ACC112 (cell line): ENCODE results near the gene MXRA8.

Source experiments
- H2AFZ ChIP-seq: fragments of 200-600 bp; sonication (generic); one replicate; pipeline ENCODE4 v1.6.0; 2017; ENCODE audit warnings: antibody characterized with exemption, low read length; ENCODE audit not compliant: unreplicated experiment
- H3K27ac ChIP-seq: fragments of 200-600 bp; sonication (generic); 2 replicates; pipeline ENCODE4 v1.5.1; 2014; ENCODE audit warnings: low read depth, mild to moderate bottlenecking, antibody characterized with exemption, low read length, moderate library complexity
- H3K27me3 ChIP-seq: fragments of 200-600 bp; sonication (generic); 2 replicates; pipeline ENCODE4 v1.6.1; 2014; ENCODE audit warnings: mild to moderate bottlenecking, antibody characterized with exemption, low read length, moderate library complexity, mixed read lengths; ENCODE audit not compliant: insufficient read depth
- H3K36me3 ChIP-seq: fragments of 200-600 bp; sonication (generic); 2 replicates; pipeline ENCODE4 v1.6.1; 2016; ENCODE audit warnings: mild to moderate bottlenecking, antibody characterized with exemption, low read length, moderate library complexity, mixed read lengths; ENCODE audit not compliant: insufficient read depth
- H3K4me1 ChIP-seq: fragments of 200-600 bp; sonication (generic); one replicate; pipeline ENCODE4 v1.6.1; 2016; ENCODE audit warnings: low read length, mixed read lengths; ENCODE audit not compliant: insufficient read depth, unreplicated experiment, control insufficient read depth
- H3K4me3 ChIP-seq: fragments of 200-600 bp; sonication (generic); 2 replicates; pipeline ENCODE4 v1.5.1; 2014; ENCODE audit warnings: mild to moderate bottlenecking, low read depth, low read length
- H3K79me2 ChIP-seq: fragments of 200-600 bp; sonication (generic); one replicate; pipeline ENCODE4 v1.6.0; 2016; ENCODE audit warnings: low read length; ENCODE audit not compliant: control insufficient read depth, unreplicated experiment, insufficient read depth

Gene MXRA8

DNA sequence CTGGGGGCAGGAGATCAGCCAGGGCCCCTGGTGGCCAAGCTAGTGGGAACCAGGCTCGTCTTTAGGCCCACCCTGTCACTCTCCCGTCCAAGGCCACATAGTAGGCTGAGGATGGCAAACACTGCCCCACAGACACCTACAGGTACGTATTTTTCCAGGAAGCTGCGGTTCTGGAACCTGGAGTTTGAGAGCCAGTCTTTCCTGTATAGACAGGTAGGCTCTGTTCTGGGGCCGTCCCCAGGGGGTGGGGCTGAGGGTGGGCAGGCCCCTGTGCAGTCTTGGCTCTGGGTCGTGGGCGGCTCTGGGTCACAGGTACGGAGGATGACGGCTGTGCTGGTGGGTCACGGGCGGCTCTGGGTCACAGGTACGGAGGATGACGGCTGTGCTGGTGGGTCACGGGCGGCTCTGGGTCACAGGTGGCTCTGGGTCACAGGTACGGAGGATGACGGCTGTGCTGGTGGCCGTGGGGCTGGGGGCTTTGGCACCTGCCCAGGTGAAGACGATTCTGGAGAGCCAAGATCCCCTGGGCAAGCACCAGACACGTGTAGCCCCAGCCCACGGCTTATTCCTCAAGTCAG, 47.8 kb downstream of the MXRA8 start:
- no peak overlapping the region for H3K27ac ChIP-seq
- H3K27me3 ChIP-seq: no peaks in the 10 kb centered on the region
- H2AFZ ChIP-seq: no peak overlapping the region
- H3K36me3 ChIP-seq: peaks cover 14% of the 10 kb centered on the region; the same call in 1 of the 2 replicates
- H3K4me3 ChIP-seq: no peak overlapping the region; the same call in 1 of the 2 replicates
- peaks cover 25% of the 10 kb centered on the region for H3K4me1 ChIP-seq
- peaks cover 34% of the 10 kb centered on the region for H3K79me2 ChIP-seq

DNA sequence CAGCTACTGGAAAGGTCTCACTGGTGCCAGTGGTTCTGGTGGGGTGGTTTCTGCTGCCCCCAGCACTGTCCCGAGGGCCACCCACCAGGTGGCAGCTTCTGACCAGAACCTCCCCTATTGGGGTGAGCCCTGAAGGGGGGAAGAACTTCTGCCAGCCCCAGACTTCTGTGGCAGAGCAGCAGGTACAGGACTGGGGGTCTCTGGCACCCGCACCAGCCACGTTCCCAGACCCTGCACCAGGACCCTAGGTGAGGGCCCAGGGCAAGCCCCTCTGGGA, 48.3 kb downstream of the MXRA8 start:
- peaks cover 11% of the 10 kb centered on the region; the same call in 1 of the 2 replicates for H3K36me3 ChIP-seq
- H3K27me3 ChIP-seq: no peaks in the 10 kb centered on the region
- H3K4me1 ChIP-seq: peaks cover 30% of the 10 kb centered on the region
- peak overlapping the region; percentile 92; the same call in 1 of the 2 replicates for H3K4me3 ChIP-seq
- peaks cover 30% of the 10 kb centered on the region for H3K79me2 ChIP-seq
- H3K27ac ChIP-seq: no peak overlapping the region
- no peak overlapping the region for H2AFZ ChIP-seq

DNA sequence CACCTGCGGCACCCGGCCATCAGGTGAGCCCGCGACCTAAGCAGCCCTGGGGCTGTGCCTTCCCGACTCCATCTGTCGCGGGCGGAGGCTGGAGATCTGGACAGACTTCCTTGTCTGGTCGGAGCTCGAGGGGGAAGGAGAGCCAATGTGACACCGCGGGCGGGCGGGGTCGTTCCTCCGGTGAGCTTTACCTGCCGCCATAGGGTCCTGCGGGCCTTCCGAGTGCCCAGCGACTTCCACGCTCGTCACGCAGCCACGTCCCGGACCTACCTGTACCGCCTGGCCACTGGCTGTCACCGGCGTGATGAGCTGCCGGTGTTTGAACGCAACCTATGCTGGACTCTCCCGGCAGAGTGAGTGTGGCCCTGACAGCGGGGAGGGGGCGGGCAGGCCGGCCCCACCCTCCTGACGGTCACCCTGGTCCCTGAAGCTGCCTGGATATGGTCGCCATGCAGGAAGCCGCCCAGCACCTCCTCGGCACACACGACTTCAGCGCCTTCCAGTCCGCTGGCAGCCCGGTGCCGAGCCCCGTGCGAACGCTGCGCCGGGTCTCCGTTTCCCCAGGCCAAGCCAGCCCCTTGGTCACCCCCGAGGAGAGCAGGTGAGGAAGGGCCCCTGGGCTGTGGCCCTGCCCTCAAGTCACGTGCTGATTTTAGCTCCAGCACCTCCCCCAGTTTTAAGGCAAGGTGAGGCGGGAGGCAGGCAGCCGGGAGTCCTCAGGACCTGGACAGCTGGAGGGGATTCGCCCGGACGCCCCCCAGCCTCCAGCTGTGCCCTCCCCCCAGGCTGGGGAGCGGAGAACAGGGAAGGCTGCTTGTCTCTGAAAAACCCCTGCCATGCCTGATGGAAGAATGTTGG, 48.9 kb downstream of the MXRA8 start:
- H3K27ac ChIP-seq: peak overlapping the region; percentile 73; the same call in 1 of the 2 replicates
- H3K4me1 ChIP-seq: peaks cover 36% of the 10 kb centered on the region
- no peaks in the 10 kb centered on the region for H3K27me3 ChIP-seq
- H3K79me2 ChIP-seq: peaks cover 31% of the 10 kb centered on the region
- H3K36me3 ChIP-seq: peaks cover 10% of the 10 kb centered on the region; the same call in 1 of the 2 replicates
- H3K4me3 ChIP-seq: peak overlapping the region; percentile 92
- no peak overlapping the region for H2AFZ ChIP-seq

DNA sequence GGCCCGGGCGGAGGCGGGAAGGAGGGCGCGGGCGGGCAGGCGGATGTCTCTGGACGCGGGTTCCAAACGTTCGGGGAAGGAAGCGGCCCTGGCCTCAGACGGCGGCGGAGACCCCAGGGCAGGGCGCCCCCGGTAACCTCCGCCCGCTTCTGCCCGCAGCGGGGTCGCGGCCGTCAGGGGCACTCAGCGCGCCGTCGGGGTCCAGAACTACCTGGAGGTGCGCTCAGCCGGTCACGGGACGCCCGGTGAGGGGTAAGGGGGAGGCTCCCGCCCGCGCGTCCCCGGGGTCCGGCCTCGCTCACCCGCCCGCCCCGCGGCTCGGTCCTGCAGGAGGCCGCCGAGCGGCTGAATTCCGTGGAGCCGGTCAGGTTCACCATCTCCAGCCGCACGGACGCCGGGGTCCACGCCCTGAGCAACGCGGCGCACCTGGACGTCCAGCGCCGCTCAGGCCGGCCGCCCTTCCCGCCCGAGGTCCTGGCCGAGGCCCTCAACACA, 49.6 kb downstream of the MXRA8 start:
- Histone ChIP-seq H3K4me1 (peaks cover 37% of the 10 kb centered on the region), H3K4me3 (peak overlapping the region; percentile 92), H3K36me3 (peaks cover 10% of the 10 kb centered on the region; the same call in 1 of the 2 replicates), H3K27ac (peak overlapping the region; percentile 73), H3K79me2 (peaks cover 33% of the 10 kb centered on the region), H3K27me3 (no peaks in the 10 kb centered on the region), H2AFZ (no peak overlapping the region)

DNA sequence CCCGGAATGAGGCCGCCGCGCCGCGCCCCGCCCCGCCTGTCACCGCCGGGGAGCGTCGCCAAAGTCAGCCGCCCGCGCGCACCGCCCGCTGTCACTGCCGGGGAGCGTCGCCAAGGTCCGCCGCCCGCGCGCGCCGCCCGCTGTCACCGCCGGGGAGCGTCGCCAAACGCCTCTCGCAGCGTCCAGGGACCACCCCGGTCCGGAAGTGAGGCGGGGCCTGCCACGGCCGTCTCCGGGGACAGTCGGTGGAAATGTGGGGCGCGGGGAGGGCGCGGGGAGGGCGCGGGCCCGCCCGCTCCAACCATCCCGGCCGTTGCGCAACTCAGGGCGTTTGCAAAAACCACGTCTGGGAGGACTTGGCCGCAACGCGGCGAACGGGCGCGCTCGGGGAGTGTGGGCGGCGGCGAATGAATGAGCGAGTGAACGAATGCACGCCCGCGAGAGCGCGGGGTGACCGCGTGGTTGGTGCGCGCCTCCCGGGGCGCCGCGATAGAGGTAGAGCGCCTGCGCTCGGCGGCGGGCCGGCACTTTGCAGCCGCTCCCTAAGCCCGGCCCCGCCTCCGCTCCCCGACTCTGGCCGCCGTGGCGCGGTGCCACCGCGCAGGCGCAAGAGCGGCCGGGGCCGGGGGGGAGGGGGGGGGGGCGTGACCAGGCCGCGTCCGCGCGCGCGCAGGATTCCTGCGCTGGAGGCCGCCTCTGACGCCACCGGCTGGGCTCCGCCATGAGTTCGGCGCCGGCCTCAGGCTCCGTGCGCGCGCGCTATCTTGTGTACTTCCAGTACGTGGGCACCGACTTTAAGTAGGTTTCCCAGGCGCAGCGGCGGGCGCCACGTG, 50.2 kb downstream of the MXRA8 start, which contains the start of the genes ACAP3 and PUSL1:
TSS of gene ACAP3 (minus strand) at position 8 of the 833 bp plus-strand sequence. CDS start 115 bp downstream, outside the sequence.
TSS of gene PUSL1 (plus strand) at position 675 of the 833 bp plus-strand sequence. CDS start at position 722, 47 bp downstream.
- Histone ChIP-seq H2AFZ (peak within 1 kb of the TSS; percentile 76), H3K27me3 (no peaks in the 10 kb centered on the region), H3K4me3 (peak within 1 kb of the TSS; percentile 99), H3K36me3 (peaks cover 5% of the 10 kb centered on the region; the same call in 1 of the 2 replicates), H3K27ac (peak within 1 kb of the TSS; percentile 83), H3K4me1 (peaks cover 37% of the 10 kb centered on the region), H3K79me2 (peaks cover 38% of the 10 kb centered on the region)

DNA sequence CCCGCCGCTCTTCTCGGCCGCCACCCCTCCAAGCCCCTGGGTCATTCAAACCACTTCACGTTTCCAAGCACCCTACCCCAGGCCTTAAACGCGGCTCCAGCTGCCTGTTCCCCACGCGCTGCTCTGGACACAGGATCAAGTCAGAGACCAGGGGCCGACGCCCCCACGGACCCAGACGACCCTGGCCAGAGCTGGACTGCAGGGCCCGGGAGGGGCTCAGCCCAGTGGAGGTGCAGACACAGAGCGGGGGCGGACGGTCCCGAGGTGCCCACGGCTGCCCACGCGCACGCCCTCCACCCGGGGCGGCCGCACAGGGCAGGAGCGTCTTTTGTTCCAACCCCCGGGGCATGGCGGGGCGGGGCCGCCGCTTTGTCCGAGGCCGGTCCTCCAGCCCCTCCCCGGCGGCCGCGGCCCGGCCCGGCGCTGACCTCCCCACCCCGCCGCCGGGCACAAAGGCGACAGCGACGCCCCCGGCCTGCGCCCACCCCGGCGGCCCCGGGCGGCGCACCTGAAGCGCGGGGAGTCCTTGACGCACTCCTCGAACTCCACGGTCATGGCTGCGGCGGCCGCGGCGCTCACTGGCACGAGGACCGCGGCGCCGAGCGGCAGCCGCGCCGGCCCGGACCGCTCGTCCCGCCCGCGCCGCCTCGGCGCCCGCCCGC, 51.0 kb downstream of the MXRA8 start:
- H3K4me1 ChIP-seq: peaks cover 37% of the 10 kb centered on the region
- 0 out of 2 replicates have a peak, but pooled peaks cover 4% of the 10 kb centered on the region for H3K36me3 ChIP-seq
- H3K79me2 ChIP-seq: peaks cover 40% of the 10 kb centered on the region
- H3K27ac ChIP-seq: peak overlapping the region; percentile 54; the same call in 1 of the 2 replicates
- H3K27me3 ChIP-seq: no peaks in the 10 kb centered on the region
- H2AFZ ChIP-seq: peak overlapping the region; percentile 69
- H3K4me3 ChIP-seq: peak overlapping the region; percentile 99

DNA sequence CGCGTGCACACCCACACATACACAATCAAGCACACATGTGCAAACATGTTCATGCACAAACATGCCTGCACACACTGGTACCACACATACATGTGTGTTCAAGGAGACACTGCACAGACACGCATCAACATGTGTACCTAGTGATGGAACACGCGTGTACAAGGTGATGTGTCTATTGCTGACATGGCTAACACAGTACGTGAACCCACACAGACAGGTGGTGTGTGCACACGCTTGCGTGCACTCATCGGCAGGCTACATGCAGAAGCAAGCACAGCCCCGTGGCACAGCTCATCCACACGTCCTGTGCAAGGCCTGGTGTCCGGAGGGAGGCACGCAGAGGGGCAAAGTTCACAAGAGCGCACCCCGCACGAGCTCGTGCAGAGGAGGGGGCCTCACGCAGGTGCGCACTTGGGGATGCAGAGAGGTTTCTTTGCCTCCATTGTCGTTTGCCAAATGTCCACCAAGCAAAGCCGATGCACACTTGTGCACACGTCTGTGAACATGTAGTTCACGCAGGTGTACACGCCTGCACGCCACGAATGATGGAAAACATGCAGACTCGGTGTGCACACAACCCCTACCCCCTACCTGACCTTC, 51.6 kb downstream of the MXRA8 start:
- Histone ChIP-seq H3K36me3 (0 out of 2 replicates have a peak, but pooled peaks cover 4% of the 10 kb centered on the region), H3K4me3 (peak overlapping the region; percentile 99), H2AFZ (peak overlapping the region; percentile 69), H3K79me2 (peaks cover 40% of the 10 kb centered on the region), H3K27ac (no peak overlapping the region), H3K27me3 (no peaks in the 10 kb centered on the region), H3K4me1 (peaks cover 37% of the 10 kb centered on the region)

DNA sequence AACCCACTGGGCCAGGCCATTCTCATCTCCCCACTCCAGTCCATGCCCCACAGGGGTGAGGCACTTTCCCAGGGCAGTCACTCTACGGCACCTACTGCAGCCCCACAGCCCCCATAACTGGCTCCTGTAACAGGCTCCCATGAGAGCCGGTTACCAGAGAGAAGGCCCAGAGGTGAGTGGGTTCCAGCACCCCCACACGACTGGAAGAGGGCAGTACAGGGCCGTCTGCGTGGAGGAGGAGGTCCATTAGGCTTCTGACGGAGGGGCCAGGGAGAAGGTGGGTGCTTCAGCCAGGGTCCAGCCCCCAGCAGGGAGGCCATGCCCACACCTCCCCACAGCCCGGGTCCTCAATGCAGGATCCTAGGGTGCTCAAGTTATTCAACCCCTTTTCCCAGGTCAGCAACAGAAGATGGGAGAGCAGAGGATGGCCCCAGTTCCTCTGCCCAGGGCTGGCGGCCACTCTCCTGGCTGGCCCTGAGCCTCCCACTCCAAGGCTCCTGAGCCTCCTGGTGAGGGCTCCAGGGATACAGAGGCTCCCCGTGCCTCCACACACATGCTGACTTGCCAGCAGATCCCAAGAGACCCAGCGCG, 52.2 kb downstream of the MXRA8 start:
- peaks cover 40% of the 10 kb centered on the region for H3K79me2 ChIP-seq
- no peaks in the 10 kb centered on the region for H3K36me3 ChIP-seq
- H3K27ac ChIP-seq: peak overlapping the region; percentile 57
- no peak overlapping the region for H2AFZ ChIP-seq
- H3K27me3 ChIP-seq: no peaks in the 10 kb centered on the region
- peaks cover 37% of the 10 kb centered on the region for H3K4me1 ChIP-seq
- H3K4me3 ChIP-seq: peak overlapping the region; percentile 99

DNA sequence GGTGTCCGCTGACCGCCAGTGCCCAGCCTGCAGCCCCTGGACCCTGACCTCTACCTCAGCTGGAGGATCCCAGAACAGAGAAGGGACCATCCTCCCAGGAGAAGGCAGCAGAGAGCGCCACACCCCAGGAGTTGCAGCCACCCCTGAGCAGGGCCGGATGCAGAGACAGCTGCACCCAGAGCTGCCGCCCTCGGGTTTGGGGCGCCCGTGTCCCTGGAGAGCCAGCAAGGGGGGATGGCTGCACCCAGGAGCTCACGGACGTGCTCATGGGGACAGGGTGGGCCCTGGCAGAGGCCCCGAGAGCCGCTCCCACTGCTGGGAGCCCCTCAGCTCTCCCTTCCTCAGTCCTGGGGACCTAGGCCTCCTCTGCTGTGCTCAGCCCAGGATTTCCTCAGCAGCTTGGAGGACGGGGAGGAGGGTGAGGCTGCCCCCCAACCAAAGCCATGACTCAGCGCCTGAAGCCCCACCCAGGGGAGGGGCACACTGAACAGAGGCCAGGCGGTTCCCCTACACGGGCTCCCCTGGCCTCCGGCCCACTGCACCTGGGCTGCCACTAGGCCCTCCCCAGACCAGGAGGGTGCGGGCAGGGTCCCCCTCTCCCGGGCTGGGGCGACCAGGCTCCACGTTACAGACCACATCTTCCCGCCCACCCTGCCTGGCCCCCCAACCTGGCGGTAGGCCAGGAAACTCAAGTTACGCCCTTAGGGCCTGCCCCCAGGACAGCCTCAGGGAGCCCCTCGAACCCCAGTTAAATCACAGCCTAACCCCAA, 52.9 kb downstream of the MXRA8 start:
- Histone ChIP-seq H3K79me2 (peaks cover 40% of the 10 kb centered on the region), H3K27me3 (no peaks in the 10 kb centered on the region), H3K36me3 (no peaks in the 10 kb centered on the region), H2AFZ (no peak overlapping the region), H3K4me1 (peaks cover 37% of the 10 kb centered on the region), H3K4me3 (peak overlapping the region; percentile 99), H3K27ac (peak overlapping the region; percentile 57)
